SK-N-SH (cell line): ENCODE data around the gene LINS1. TPM values are rescaled to one million over a fixed set of nuclear protein-coding genes. Genes with fewer than 3 reads are reported as not detected.

Source experiments
- CTCF ChIA-PET: fragments of 300-600, 350-600 bp; formaldehyde crosslinking; extraction: SDS; loops from one replicate; lab custom pipeline; 2021; lab: Yijun Ruan, JAX
- POLR2A ChIA-PET: fragments of 350-600 bp; sonication (Branson Sonifier 250); formaldehyde crosslinking; extraction: SDS; loops from one replicate; lab custom pipeline; 2020; ENCODE audit warnings: antibody characterized with exemption, inconsistent platforms; lab: Yijun Ruan, JAX
- DNase-seq: peaks from one replicate; pipeline ENCODE4 v3.0.0; 2012
- H2AFZ ChIP-seq: fragments of 200-600 bp; sonication (generic); 2 replicates; pipeline ENCODE4 v1.8.1; 2016; ENCODE audit warnings: antibody characterized with exemption, mild to moderate bottlenecking, low read depth
- H3F3A ChIP-seq: fragments of 200-600 bp; sonication (generic); replicated peaks from 2 replicates; pipeline ENCODE3; 2016; ENCODE audit warnings: antibody characterized with exemption, mild to moderate bottlenecking; ENCODE audit not compliant: insufficient read depth
- H3K27ac ChIP-seq, 2 experiments: fragments of 200-500 bp in 1 of 2; fragments of 200-600 bp in 1 of 2; sonication (Bioruptor generic) in 1 of 2; sonication (generic), shearing (Covaris generic) in 1 of 2; 2 replicates each; pipeline versions ENCODE4 v1.5.1 to v1.6.1; 2014 to 2016; ENCODE audit warnings: low read depth in 2 of 2, inconsistent platforms in 1 of 2, low read length in 1 of 2, mild to moderate bottlenecking in 1 of 2, mixed read lengths in 1 of 2
- H3K27me3 ChIP-seq: fragments of 200-600 bp; sonication (generic), shearing (Covaris generic); 2 replicates; pipeline ENCODE4 v1.6.1; 2016; ENCODE audit warnings: mixed run types; ENCODE audit not compliant: insufficient read depth
- H3K36me3 ChIP-seq, 2 experiments: fragments of 200-500 bp in 1 of 2; fragments of 200-600 bp in 1 of 2; sonication (Bioruptor generic) in 1 of 2; sonication (generic) in 1 of 2; replicated peaks in 1 of 2; 2 replicates each; pipeline versions ENCODE3 to v1.5.1; 2014 to 2016; ENCODE audit warnings: low read length in 1 of 2, mild to moderate bottlenecking in 1 of 2; ENCODE audit not compliant: insufficient read depth in 2 of 2, control insufficient read depth in 1 of 2
- H3K4me1 ChIP-seq, 2 experiments: fragments of 200-500 bp in 1 of 2; fragments of 200-600 bp in 1 of 2; sonication (Bioruptor generic) in 1 of 2; sonication (generic), shearing (Covaris generic) in 1 of 2; 2 replicates each; pipeline versions ENCODE4 v1.5.1 to v1.6.1; 2014 to 2016; ENCODE audit warnings: low read depth in 1 of 2, low read length in 1 of 2, mixed run types in 1 of 2; ENCODE audit not compliant: insufficient read depth in 2 of 2, control insufficient read depth in 1 of 2
- H3K4me2 ChIP-seq: fragments of 200-600 bp; sonication (generic), shearing (Covaris generic); 2 replicates; pipeline ENCODE4 v1.6.1; 2017; ENCODE audit warnings: mixed run types
- H3K4me3 ChIP-seq, 2 experiments: fragments of 200-500 bp in 1 of 2; fragments of 200-600 bp in 1 of 2; sonication (Bioruptor generic) in 1 of 2; sonication (generic), shearing (Covaris generic) in 1 of 2; 2 replicates each; pipeline versions ENCODE4 v1.5.1 to v1.8.1; 2014 to 2016; ENCODE audit warnings: low read depth in 2 of 2, inconsistent platforms in 1 of 2, low read length in 1 of 2, mild to moderate bottlenecking in 1 of 2, mixed read lengths in 1 of 2, moderate library complexity in 1 of 2
- H3K79me2 ChIP-seq: fragments of 200-600 bp; sonication (generic); 2 replicates; pipeline ENCODE4 v1.8.1; 2017; ENCODE audit warnings: mild to moderate bottlenecking; ENCODE audit not compliant: insufficient read depth
- H3K9ac ChIP-seq: fragments of 200-600 bp; sonication (generic); 2 replicates; pipeline ENCODE4 v1.6.1; 2017; ENCODE audit warnings: mixed run types
- H3K9me2 ChIP-seq: fragments of 200-600 bp; sonication (generic); 2 replicates; pipeline ENCODE4 v1.6.1; 2017; ENCODE audit warnings: mixed run types
- H3K9me3 ChIP-seq: fragments of 200-600 bp; sonication (generic); 2 replicates; pipeline ENCODE4 v1.6.1; 2017; ENCODE audit warnings: mixed run types, mild to moderate bottlenecking, moderate library complexity
- H4K20me1 ChIP-seq: fragments of 200-600 bp; sonication (generic); 2 replicates; pipeline ENCODE4 v1.6.1; 2017; ENCODE audit warnings: mild to moderate bottlenecking, mixed run types; ENCODE audit not compliant: insufficient read depth
- CHD2 ChIP-seq: fragments of 150-350 bp; IDR thresholded peaks from 2 replicates; pipeline ENCODE4 v1.6.1; 2018; ENCODE audit warnings: low read length; ENCODE audit not compliant: partially characterized antibody
- EZH2phosphoT487 ChIP-seq: fragments of 200-600 bp; sonication (generic); IDR thresholded peaks from 2 replicates; pipeline ENCODE4 v1.6.1; 2017; ENCODE audit warnings: low read depth, mixed run types, mild to moderate bottlenecking, antibody characterized with exemption, moderate library complexity, borderline replicate concordance
- GABPA ChIP-seq: IDR thresholded peaks from 2 replicates; pipeline ENCODE4 v1.4.0; 2012; ENCODE audit warnings: low read depth, mild to moderate bottlenecking
- GATA2 ChIP-seq: sonication (generic); formaldehyde crosslinking; IDR thresholded peaks from 2 replicates; pipeline ENCODE4 v1.5.0; 2020; ENCODE audit warnings: mild to moderate bottlenecking, missing genetic modification reagents
- MEF2A ChIP-seq: IDR thresholded peaks from 2 replicates; pipeline ENCODE4 v1.4.0; 2012; ENCODE audit warnings: low read depth, borderline replicate concordance
- MXI1 ChIP-seq: IDR thresholded peaks from 2 replicates; pipeline ENCODE4 v1.6.1; 2012; ENCODE audit warnings: mild to moderate bottlenecking, low read depth, low read length, improper control_type of control experiment
- NFIC ChIP-seq: IDR thresholded peaks from 2 replicates; pipeline ENCODE4 v1.4.0; 2012; ENCODE audit warnings: borderline replicate concordance
- RCOR1 ChIP-seq: fragments of 150-350 bp; IDR thresholded peaks from 2 replicates; pipeline ENCODE4 v1.6.1; 2017; ENCODE audit warnings: antibody characterized with exemption, low read length
- WGBS: methylation state at CpG from one replicate; pipeline ENCODE4 v1.1.6; 2017; ENCODE audit warnings: low lambda C conversion rate; 5-methylcytosine and 5-hydroxymethylcytosine counted together
- polyA plus RNA-seq, 3 experiments: library from polyadenylated mRNA; depleted of rRNA; stranded (reverse); fragments of >200 nt; gene quantifications; 2 replicates each; pipeline ENCODE4 v1.2.3, GENCODE V29; 2012
- TF ChIP-seq, protein P1 (sequence below): IDR thresholded peaks from 2 replicates; pipeline ENCODE4; 2012
- TF ChIP-seq, protein P2 (sequence below): fragments of 150-350 bp; IDR thresholded peaks from 2 replicates; pipeline ENCODE4 v1.6.1; 2016; ENCODE audit warnings: mild to moderate bottlenecking, low read depth, low read length
- TF ChIP-seq, protein P3 (sequence below): fragments of 200-600 bp; sonication (generic); IDR thresholded peaks from 2 replicates; pipeline ENCODE4 v1.6.1; 2017; ENCODE audit warnings: antibody characterized with exemption, mild to moderate bottlenecking, moderate library complexity

LINS1 gene
- polyA plus RNA-seq, 1 of the 3 experiments (the other 2 are of a cell fraction): 5.0 TPM

DNA sequence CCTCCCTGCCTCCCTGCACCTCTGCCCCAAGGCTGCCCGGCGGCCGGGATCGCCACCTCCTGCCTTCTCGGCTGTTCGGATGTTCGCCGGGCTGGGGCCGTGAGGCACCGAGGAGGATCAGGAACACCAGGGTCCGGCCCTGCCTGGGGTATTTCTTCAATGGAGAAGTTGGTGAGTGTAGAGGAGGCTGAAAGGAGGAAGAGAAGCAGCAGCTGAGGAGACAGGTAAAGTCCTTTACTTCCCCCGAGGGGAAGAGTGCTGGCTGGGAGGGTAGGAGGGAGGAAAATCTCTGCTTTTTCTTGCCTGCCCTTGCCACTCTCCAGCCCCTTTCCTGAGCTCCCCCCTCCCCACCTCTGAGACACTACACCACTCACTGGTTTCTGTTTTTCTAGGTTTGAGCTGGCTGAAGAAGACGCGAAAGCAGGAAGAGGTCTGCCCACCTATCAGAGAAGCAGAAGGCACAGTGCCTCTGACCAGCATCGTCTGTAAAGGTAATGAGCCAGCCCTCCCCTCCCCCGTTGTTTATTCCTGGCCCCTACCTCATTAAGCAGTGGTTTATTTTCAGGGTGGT is 924 bp upstream of the LINS1 start:
- peak; percentile 10 for DNase-seq
- no peak for TF ChIP-seq MXI1
- no peak for TF ChIP-seq MEF2A
- TF ChIP-seq GABPA: no peak
- TF ChIP-seq, all 33 proteins: peak for 0
- 2% methylated on average over 16 of the region's 16 CpGs for WGBS
- Histone ChIP-seq H4K20me1 (no peaks in the 10 kb centered on the region), H3K9me3 (no peaks in the 10 kb centered on the region), H3K36me3 (peaks cover 21 to 31% of the 10 kb centered on the region in 2 experiments), H3K4me2 (peak overlapping the region; percentile 82), H3K27ac (peak overlapping the region; percentile 63 to 87), H2AFZ (peak overlapping the region; percentile 80), H3K9me2 (no peaks in the 10 kb centered on the region), H3K4me3 (peak overlapping the region; percentile 89 to 99), H3K27me3 (no peaks in the 10 kb centered on the region), H3K9ac (peak overlapping the region; percentile 89), H3K4me1 (peaks cover 5 to 18% of the 10 kb centered on the region in 2 experiments; a peak in 3 of 4 replicates), H3K79me2 (peaks cover 89% of the 10 kb centered on the region), H3F3A (no peaks in the 10 kb centered on the region)
- ChIA-PET POLR2A (interaction anchor here (1.3 kb wide), 1 partner anchor 261 kb away, joined by 3 read pairs; the partner anchor contains the start of gene ADAMTS17), CTCF (interaction anchor here (0.6 to 3.5 kb wide), 4 partner anchors 30 to 405 kb away, joined by 3 to 22 read pairs (median 12); no protein-coding TSS in a partner anchor)

DNA sequence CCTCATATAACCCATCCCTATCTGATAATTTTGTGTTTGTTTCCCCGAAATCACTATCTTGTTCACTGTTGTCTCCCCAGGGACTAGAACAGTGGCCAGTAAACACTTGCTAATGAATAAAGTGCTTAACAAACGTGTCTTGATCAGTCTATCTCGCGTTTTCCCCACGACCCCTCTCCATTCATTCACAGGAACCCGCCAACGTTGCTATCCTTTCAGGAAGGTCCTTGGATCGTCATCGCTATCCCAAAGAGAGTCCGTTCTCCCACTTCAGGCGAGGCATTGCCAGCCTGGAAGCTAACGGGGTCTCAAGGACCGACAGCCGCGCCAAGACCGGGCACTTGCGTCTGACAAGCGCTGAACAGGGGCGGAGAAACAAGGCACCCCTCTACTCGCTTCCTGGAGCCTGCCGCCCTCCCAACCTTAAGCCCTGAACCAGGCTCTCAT is 344 bp downstream of the LINS1 start:
- peak overlapping the region; percentile 83 for H3K4me2 ChIP-seq
- peak overlapping the region; percentile 79 for H2AFZ ChIP-seq
- peaks cover 5 to 22% of the 10 kb centered on the region in 2 experiments; a peak in 3 of 4 replicates for H3K4me1 ChIP-seq
- peak overlapping the region; percentile 85 to 99 for H3K4me3 ChIP-seq
- H4K20me1 ChIP-seq: no peaks in the 10 kb centered on the region
- H3K79me2 ChIP-seq: peaks cover 91% of the 10 kb centered on the region
- H3K9me2 ChIP-seq: no peaks in the 10 kb centered on the region
- no peaks in the 10 kb centered on the region for H3F3A ChIP-seq
- H3K27ac ChIP-seq: peak overlapping the region; percentile 56 to 77; a peak in 3 of 4 replicates
- WGBS: 3% methylated on average over 16 of the region's 21 CpGs
- H3K9me3 ChIP-seq: no peaks in the 10 kb centered on the region
- ChIA-PET CTCF (interaction anchor here (1.0 to 3.5 kb wide), 3 partner anchors 29 to 406 kb away, joined by 5 to 22 read pairs (median 18); no protein-coding TSS in a partner anchor), POLR2A (interaction anchor here (1.3 kb wide), 1 partner anchor 260 kb away, joined by 3 read pairs; the partner anchor contains the start of gene ADAMTS17)
- no peak for DNase-seq
- H3K27me3 ChIP-seq: no peaks in the 10 kb centered on the region
- H3K36me3 ChIP-seq: peaks cover 21% of the 10 kb centered on the region in 2 experiments
- peak overlapping the region; percentile 77 for H3K9ac ChIP-seq
- TF ChIP-seq, protein P1, sequence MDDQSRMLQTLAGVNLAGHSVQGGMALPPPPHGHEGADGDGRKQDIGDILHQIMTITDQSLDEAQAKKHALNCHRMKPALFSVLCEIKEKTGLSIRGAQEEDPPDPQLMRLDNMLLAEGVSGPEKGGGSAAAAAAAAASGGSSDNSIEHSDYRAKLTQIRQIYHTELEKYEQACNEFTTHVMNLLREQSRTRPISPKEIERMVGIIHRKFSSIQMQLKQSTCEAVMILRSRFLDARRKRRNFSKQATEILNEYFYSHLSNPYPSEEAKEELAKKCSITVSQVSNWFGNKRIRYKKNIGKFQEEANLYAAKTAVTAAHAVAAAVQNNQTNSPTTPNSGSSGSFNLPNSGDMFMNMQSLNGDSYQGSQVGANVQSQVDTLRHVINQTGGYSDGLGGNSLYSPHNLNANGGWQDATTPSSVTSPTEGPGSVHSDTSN: no peak
- TF ChIP-seq RCOR1 (no peak), NFIC (no peak), GATA2 (CRISPR knock-in tag) (no peak), CHD2 (no peak), EZH2phosphoT487 (no peak)
- TF ChIP-seq, protein P2, sequence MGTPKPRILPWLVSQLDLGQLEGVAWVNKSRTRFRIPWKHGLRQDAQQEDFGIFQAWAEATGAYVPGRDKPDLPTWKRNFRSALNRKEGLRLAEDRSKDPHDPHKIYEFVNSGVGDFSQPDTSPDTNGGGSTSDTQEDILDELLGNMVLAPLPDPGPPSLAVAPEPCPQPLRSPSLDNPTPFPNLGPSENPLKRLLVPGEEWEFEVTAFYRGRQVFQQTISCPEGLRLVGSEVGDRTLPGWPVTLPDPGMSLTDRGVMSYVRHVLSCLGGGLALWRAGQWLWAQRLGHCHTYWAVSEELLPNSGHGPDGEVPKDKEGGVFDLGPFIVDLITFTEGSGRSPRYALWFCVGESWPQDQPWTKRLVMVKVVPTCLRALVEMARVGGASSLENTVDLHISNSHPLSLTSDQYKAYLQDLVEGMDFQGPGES: no peak
- TF ChIP-seq, protein P3, sequence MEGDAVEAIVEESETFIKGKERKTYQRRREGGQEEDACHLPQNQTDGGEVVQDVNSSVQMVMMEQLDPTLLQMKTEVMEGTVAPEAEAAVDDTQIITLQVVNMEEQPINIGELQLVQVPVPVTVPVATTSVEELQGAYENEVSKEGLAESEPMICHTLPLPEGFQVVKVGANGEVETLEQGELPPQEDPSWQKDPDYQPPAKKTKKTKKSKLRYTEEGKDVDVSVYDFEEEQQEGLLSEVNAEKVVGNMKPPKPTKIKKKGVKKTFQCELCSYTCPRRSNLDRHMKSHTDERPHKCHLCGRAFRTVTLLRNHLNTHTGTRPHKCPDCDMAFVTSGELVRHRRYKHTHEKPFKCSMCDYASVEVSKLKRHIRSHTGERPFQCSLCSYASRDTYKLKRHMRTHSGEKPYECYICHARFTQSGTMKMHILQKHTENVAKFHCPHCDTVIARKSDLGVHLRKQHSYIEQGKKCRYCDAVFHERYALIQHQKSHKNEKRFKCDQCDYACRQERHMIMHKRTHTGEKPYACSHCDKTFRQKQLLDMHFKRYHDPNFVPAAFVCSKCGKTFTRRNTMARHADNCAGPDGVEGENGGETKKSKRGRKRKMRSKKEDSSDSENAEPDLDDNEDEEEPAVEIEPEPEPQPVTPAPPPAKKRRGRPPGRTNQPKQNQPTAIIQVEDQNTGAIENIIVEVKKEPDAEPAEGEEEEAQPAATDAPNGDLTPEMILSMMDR: no peak
